HT-29 (cell line): ENCODE measurements around the gene PGM2. TPM values are rescaled to one million over a fixed set of nuclear protein-coding genes. Genes with fewer than 3 reads are reported as not detected.
"Not testable (repeated sequence)": the region's sequence is repeated elsewhere in the genome, so short reads cannot be mapped to it uniquely, and the experiment has no call there.

ENCODE experiments used
- DNase-seq: peaks from one replicate; pipeline ENCODE4 v3.0.0-alpha.2; 2015; ENCODE audit warnings: low spot score
- total RNA-seq: library from RNA; depleted of rRNA; stranded (reverse); fragments of >200 nt; shearing (Covaris generic); gene quantifications from 2 replicates; pipeline ENCODE4 v1.2.3, GENCODE V29; 2014

The PGM2 gene
- total RNA-seq, 1 experiment from 2014 or later: 21.8 TPM

DNA sequence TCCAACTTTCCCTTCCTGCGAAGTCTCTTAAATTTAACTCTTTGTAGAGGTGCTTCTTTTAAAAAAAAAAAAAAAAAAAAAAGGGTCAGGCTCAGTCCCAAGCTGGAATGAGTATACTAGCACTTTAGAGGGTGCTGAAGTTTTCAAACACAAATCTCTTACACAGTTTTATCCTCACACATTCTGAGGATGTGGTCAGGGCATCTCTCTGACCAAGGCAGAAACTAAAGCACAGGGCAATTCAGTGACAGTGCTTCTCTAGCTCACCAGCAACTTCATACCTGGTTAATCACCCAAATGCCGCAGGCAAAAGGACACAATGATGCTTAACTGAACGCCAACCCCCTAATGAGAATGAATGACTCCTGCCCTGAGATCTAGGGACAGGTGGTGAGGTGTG is 9.8 kb upstream of the PGM2 start:
- DNase-seq: no peak

DNA sequence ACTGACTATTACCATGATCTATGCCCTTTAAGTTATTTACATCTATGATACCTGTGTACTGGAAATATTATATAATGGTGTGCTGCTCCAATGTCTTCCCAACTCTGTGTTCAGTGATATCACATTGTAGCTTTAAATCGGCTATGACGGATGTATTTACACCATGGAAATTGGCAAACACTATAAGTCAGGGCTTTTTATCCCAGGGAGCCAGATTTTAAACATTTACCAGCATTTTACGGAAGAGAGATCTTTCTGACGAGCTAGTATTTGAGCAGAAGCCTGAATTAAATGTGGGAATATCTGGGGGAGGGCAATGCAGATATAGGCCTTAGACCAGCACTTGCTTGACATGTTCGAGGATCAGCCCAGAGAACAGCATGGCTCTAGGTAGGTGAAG is 7.7 kb upstream of the PGM2 start:
- DNase-seq: no peak

DNA sequence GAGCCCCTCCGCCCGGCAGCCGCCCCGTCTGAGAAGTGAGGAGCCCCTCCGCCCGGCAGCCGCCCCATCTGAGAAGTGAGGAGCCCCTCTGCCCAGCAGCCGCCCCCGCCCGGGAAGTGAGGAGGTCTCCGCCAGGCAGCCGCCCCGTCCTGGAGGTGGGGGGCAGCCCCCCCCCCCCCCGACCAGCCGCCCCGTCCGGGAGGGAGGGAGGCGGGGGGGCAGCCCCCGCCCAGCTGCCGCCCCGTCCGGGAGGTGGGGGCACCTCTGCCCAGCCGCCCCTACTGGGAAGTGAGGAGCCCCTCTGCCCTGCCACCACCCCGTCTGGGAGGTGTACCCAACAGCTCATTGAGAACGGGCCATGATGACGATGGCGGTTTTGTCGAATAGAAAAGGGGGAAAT is 6.0 kb upstream of the PGM2 start:
- DNase-seq: not testable (repeated sequence)

DNA sequence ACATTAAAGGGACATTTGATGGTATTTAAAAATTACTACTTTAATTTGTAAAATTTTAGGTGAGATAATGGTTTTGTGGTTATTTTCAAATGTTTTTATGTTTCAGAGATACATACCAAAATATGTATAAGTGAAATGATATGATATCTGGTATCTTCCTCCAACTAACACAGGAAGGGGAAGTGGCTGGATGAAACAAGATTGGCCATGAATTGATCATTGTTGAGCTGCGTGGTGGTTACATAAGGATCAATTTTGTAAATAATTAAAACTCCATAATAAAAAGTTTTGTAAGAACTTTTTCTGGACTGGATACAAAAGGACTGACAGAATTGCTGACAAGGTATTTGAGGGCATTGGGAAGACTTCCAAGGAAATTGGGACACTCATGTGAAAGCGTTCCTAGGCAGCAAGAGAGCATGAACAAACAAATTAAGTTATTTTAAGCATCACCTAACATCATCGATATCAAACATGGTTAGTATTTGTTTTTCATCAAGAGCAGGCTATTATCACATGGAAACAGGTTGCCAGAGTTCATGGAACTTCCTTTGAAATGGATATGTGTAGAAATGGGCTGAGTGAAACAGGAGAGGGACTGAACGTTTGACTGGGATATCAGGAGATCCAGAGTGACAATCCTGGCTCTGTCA is 4.4 kb upstream of the PGM2 start:
- no peak for DNase-seq

DNA sequence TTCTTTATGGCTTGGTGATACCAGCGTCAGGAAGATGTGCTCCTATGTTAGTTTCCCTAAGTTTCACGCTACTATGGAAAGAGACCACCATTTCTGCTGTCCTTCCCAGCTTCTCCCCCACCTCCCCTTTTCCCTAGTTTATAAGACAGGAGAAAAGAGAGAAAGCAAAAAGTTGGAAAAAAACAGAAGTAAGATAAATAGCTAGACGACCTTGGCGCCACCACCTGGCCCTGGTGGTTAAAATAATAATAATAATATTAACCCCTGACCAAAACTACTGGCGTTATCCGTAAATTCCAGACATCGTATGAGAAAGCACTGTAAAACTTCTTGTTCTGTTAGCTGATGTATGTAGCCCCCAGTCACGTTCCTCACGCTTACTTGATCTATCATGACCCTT is 985 bp upstream of the PGM2 start:
- not testable (repeated sequence) for DNase-seq

DNA sequence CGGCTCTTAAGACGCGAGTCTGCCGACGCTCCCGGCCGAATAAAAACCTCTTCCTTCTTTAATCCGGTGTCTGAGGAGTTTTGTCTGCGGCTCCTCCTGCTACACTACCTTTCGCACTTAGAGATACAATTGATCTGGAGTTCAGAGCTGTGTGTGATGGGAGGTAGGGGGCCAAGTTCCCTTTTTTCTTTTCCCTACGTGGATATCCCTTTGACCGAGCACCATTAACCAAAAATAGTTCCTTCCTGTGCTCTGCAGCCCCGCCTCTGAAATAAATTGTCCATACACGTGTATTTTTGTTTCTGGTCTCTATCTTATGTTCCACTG is 555 bp upstream of the PGM2 start:
- DNase-seq: no peak

DNA sequence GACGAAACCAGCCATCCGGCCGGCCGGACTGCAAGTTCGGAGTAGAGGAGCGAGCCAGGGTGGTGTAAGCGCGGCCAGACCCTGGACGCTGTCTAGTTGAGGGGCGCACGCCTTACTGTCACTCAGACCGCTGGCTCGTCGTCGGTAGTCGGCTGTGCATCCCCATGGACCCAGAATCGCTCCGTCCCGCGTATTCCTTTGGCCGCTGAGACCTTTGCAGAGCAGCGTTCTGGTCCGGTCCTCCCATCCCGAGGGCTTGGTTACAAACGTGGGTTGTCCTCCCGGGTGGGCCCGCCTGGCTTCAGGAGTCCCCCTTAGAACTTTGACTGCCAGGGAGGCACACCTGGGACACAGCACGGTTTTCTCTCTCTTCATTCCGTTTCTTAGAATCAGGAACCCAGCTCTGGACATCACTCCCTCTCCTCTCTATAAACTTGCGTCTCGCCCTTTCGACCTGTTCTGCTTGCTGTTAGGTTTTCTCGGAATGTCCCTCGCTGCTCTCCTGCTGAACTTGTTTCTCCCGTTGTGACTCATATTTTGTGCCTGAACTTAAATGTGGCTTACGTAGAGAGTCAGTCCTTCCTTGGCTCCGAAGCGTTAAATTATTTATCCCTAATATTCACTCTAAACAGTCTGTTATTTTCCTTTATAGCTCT is 672 bp downstream of the PGM2 start:
- DNase-seq: peak; percentile 72

DNA sequence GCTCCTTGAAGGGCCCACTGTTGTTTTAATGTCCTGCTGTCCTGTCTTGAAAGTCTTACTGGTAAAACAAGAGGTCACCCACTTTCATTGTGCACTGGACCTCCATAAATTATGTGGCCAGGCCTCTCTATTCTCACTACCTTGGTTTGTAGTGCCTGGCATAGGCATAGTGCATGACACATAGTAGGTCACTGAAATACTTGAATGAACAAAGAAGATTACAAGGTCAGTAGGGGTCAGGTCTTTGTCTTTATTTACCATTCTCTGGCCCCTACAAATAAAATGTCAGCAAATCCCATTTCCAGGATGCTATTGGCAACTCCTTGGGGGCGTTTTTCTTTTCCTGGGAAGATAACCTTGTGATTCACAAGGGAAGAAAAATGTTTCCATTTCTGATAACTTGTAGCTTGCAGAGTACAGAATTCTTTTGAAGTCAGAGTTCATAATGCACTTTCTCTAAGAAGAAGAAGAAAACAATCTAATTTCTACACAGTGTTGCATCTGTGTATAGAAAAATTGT is 1.4 kb downstream of the PGM2 start:
- DNase-seq: no peak

DNA sequence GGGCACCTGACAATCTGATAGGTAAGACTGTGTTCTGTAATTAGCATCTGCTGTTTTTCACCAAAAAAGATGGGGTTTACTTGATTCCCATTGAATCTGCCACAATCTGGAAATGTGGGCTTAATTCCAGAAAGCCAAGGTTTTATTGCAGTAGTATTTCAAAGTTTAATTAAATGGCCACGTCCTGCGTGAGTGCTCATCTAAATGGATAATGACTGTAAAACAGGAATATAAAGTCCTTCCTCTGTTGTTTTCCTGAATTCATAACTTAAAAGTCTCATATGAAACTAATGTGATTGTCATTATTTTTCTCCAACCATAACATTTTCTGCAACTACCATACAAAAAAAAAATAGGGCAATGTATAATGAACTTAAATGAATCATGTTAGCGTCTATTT is 2.4 kb downstream of the PGM2 start:
- no peak for DNase-seq

DNA sequence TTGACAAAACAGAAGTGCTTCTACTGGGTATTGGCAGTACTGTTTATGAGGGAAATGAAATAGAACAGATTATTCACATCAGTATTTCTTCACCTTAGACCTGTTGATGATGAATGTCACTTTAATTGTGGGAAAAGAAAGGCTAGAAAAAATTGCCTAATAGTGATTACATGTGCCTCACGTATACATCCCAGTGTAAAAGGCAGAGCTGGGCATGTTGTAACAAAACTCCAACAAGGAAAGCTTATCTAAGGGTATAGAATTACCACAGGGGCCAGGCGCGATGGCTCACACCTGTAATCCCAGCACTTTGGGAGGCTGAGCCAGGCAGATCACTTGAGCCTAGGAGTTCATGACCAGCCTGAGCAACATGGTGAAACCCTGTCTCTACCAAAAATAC is 4.2 kb downstream of the PGM2 start:
- no peak for DNase-seq

DNA sequence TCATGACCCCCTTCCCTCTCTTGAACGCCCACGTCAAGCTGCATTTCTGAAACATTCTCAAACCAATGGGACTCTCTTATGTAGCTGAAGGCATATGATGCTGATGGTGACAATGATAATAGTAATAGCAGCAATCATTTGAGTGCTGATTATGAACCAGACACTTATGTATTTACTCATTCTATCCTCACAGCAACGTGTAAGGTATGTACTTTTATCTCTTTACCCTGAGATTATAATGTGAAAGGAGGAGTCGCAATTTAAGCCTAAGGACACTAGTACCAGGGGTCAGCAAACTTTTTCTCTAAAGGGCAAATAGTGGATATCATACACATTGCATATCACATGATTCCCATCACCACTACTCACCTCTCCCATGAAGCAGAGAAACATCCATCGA is 8.5 kb downstream of the PGM2 start:
- DNase-seq: no peak

DNA sequence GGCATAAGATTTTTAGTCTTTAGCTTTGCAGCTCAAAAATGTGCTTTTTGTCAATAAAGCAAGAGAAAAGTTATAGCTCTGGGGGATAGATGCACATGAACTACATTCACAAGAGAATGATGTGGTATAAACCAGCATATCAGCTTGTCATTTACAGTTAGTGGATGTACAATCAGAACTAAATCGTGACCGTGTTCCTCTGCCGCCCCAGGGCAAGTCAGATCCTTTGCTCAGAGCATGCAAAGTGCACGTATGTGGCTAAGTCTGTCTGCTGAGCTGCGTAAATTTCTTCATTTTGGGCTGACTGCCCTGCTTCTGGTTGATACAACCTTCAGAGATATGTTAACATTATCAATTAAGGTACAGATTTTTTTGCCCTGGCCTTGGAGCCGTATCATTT is 9.3 kb downstream of the PGM2 start:
- DNase-seq: no peak

DNA sequence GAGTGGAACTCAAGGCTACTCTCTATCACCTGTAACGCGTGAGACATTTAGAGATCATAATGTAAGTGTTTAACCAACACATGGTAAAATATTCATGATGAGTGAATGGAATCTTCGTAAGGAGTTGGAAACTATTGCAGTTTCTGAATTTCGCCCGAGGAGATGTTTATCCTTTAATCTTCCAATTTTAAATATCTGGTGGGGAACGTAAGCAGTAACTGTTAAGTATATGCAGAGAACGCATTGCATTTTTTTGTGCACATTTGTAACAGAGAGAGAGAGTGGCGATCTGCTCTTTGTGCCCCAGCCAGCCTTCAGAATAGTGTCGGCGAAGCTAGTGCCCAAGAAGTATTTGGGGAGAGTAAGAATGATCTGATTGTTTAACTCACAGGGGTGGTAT is 9.8 kb downstream of the PGM2 start:
- DNase-seq: no peak

DNA sequence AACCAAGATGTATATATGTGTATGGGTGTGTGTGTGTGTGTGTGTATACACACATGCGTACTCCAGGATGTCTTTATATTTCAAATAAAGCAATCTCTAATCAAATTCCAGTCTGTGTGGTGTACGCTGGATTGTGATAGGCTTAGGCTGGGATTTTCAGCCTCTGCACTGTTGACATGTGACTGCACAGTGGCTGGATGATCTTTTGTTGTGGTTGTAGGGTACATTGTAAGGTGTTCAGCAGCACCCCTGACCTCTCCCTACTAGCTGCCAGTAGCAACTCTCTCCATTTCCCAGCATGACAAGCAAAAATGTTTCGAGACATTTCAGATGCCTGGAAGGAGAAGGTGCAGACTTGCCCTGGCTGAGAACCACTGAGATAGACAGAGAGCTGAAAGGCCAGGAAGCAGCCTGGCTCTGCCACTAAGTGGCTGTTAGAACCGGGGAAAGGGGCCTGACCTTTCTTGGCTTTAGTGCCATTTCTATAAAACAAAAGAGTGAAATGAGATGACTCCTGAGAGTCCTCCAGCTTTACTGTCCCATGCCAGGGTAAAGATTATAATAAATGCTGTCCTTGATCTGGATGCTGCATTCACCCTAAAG is 10.5 kb downstream of the PGM2 start:
- no peak for DNase-seq

DNA sequence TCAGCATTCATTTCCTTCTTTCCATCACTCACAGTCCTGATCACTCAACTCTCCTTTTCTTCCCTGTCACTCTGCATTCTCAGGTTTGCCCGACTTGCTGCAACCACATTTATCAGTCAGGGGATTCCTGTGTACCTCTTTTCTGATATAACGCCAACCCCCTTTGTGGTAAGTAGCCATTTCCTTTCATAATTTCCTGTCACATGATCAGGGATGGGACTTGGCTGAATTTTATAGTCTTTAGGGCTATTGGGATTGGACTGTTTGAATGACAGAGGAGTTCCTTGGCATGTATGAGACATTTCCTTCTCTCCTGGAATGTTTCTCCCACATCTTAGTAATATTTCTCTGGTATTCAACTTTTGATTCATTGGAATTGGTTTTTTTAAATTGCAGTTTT is 11.0 kb downstream of the PGM2 start:
- DNase-seq: no peak

DNA sequence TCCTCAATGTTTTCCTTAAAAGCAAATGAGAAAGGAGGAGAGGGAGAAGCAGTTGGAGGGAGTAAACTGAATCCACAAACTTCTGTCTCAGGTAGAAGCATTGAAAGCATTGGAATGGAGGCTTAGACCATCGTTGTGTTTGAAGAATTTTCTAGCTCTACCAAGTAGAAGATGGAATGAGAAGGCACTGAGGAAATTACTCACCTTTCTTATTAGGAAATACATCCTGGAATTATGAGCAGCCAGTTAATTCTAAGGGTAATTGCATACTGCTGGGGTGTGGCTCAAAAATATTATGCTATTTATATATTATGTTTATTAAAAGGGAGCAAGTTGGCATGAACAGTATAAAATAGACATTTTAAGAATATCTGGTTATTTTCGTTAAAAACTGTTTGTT is 12.9 kb downstream of the PGM2 start:
- DNase-seq: no peak

DNA sequence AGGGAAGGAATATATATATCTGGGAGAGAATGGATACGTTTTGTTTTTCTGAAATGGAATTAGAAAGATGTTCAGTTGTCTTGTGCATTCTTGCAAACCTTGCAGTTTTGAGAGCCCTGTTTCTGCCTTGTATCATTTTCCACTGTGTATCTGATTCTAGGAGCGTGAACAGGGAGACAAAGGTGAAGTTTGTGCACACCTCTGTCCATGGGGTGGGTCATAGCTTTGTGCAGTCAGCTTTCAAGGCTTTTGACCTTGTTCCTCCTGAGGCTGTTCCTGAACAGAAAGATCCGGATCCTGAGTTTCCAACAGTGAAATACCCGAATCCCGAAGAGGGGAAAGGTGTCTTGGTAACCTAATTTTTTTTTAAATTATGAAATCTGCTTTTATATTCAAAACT is 17.7 kb downstream of the PGM2 start:
- DNase-seq: no peak

DNA sequence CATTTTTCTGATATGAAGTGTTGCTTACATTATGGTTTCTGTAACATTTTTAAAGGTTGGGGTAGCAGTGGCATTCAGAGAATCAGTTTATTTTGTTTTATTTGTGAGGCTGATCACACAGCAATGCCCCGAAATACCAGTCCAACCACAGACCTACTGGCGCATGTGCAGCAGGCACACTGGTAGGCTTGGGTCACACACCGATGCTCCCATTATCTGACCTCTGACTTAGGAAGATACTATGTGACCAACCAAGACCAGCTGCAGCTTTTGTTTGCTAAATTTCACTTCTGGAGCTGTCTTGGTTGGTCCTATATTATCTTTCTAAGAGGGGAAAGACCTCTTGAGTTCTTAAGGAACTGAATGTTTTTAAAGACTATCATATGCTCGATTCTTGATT is 18.7 kb downstream of the PGM2 start:
- DNase-seq: no peak

DNA sequence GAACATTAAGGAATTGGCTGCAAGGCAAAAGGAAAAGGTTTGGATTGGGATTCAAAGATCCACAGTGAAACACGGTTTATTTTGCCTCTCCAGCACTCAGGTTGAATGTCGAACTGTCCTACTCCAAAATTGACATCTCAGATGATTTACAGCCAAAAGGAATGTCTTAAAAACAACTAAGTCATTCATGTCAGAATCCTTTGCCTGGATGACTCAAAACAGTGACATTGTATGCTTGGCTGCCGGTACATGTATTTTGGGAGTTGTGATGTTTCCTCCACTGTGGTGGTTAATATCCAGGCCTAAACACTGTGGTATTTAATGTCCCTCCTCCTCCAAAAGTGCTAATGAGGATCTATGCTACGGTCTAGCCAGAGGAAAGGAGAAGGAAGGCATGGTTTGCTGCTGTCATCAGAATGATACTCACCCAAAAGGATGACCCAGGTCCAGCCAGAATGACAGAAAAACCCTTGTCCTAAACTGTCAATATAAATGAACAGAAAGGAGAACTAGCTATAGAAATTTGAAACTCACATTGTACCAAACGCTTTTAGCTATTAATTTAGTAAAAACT is 20.9 kb downstream of the PGM2 start:
- DNase-seq: no peak

DNA sequence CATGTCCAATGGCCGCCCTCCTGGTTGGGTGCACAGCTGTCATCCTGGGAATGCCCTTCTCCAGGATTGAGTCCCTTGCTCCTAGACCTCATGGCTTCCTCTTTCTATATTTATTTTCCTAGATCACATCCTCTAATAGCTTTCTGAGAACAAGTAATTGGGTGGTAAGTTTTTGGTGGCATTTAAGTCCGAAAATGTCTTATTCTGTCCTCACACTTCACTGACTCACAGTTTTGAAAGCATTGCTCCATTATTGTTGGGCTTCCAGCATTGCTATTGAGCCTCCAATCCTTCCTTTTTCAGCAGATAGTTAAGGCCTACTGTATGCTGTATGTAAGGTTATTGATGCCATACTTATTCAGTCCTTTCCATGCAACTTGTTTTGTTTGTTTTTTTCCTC is 25.9 kb downstream of the PGM2 start:
- DNase-seq: no peak

DNA sequence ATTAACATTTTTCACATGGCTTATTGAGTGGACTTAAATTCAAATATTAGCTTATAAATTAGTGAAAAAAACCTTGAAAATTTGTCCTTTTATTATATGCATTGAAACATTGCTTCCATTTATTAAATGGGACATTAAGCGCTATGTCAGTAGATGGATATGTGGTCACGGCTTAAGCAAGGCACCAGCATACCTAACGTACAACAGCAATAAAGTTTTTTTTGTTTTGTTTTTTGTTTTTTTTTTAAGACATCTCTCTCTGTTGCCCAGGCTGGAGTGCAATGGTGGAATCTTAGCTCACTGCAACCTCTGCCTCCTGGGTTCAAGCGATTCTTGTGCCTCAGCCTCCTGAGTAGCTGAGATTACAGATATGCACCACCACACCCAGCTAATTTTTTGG is 31.6 kb downstream of the PGM2 start:
- DNase-seq: no peak

DNA sequence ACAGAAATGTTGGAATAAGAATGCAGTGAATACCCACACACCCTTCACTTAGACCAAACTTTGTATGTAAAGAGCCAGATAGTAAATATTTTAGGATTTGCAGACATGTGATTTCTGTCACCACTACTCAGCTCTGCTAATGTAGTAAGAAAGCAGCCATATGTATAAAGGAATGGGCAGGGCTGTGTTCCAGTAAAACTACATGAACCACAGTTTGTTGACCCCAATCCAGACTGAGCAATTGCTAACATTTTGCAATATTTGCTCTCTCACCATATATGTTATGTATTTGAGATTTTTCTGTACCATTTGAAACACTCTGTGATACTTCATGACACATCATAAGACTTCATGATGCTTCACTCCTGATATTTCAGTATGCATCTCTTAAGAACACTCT is 32.4 kb downstream of the PGM2 start:
- DNase-seq: no peak

DNA sequence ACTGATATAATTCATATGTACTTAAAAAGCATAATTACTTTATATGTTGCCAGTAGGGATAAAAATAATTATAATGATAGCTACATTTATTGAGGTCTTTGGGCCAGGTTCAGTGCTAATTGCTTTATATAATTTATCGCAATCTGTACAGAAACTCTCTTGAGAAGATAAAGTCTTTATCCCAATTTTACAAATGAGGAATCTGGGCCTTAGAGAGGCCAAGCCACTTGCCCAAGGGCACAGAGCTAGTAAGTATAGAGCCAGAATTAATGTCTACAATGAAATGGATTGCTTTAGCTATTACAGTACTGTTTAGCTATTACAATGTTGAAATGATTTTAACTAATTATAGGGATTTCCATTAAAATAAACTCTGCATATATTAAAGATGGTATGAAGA is 33.8 kb downstream of the PGM2 start:
- no peak for DNase-seq
